Esophagus (tissue), 2 donors: Measurements from ENCODE around the gene SND1. TPM values are rescaled to one million over a fixed set of nuclear protein-coding genes. Genes with fewer than 3 reads are reported as not detected.

Experiments used
- H3K27ac ChIP-seq, 2 donors: one replicate each; pipeline ENCODE4 v1.5.1; 2013; ENCODE audit warnings: low read depth in 2 of 2, mild to moderate bottlenecking in 2 of 2, inconsistent platforms in 1 of 2, low read length in 1 of 2, moderate library complexity in 1 of 2
- H3K27me3 ChIP-seq, 2 donors: one replicate each; pipeline ENCODE4 v1.6.1; 2013; ENCODE audit warnings: low read length in 2 of 2, control low read depth in 1 of 2, mild to moderate bottlenecking in 1 of 2; ENCODE audit not compliant: insufficient read depth in 2 of 2, control insufficient read depth in 1 of 2
- H3K36me3 ChIP-seq, 2 donors: one replicate each; pipeline ENCODE4 v1.6.1; 2013; ENCODE audit warnings: low read length in 1 of 2; ENCODE audit not compliant: control insufficient read depth in 2 of 2, insufficient read depth in 2 of 2
- H3K4me1 ChIP-seq, 2 donors: one replicate each; pipeline ENCODE4 v1.6.1; 2013; ENCODE audit warnings: low read length in 1 of 2; ENCODE audit not compliant: control insufficient read depth in 2 of 2, insufficient read depth in 2 of 2
- H3K4me3 ChIP-seq, 2 donors: one replicate each; pipeline ENCODE4 v1.5.1; 2013; ENCODE audit warnings: low read length in 2 of 2, mild to moderate bottlenecking in 2 of 2, low read depth in 1 of 2, moderate library complexity in 1 of 2
- H3K9me3 ChIP-seq, 2 donors: one replicate each; pipeline ENCODE4 v1.6.1; 2013; ENCODE audit warnings: mild to moderate bottlenecking in 2 of 2, low read depth in 1 of 2, low read length in 1 of 2, moderate library complexity in 1 of 2; ENCODE audit not compliant: control insufficient read depth in 2 of 2, insufficient read depth in 1 of 2
- WGBS, 2 donors: extraction: QIAGEN DNeasy Blood & Tissue Kit; methylation state at CpG; one replicate each; pipeline ENCODE4 v1.1.7; 2013; 5-methylcytosine and 5-hydroxymethylcytosine counted together
- polyA plus RNA-seq, 2 donors: library from polyadenylated mRNA; stranded (reverse); fragments of 200-250 nt; gene quantifications; one replicate each; pipeline ENCODE4 v1.2.3, GENCODE V29; 2013
- donor health status: healthy with polysubstance abuse.
- donor health status: Bipolar disorder and iron deficiency.

The SND1 gene
- polyA plus RNA-seq, 2 donors, result 23.1 to 44.4 TPM

DNA sequence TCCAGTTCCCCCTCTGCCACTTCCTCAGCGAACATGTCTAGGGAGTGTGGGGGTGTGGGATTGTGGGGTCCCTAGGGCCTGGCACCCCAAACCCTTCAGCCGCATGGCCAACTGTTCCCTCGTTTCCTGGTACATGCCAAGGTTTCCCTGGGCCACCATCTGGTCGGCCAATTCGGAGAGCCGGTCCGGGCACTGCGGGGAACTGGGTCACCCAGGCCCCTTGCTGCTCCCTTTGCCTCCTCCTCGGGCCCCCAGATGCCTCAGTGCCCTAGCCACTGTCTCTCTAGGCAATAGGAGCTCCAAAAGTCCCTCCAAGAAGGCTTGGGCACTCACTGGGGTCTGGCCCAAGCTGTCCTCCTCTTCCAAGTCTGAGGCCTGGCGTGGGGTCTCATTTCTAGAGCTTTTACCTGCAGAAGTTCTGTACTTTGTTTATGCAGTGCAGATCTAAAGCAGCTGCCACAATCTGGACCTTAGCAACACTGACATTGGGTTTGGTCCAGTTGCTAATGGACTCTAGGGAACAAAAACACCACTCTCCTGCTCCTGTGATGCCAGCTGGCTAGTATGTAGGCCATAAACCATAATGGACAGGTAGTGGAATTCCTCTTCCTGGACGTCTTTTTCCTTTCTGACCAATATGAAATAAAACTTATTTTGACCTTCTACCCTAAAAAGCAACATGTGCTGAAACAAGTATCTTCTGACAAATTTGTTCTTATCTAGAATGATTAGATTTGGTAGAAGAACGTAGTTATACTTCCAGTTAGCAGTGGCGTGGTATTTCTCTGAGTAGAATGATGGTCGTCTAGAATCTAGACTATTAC is 206.3 kb downstream of the SND1 start:
- no peak overlapping the region for H3K27ac ChIP-seq
- H3K27me3 ChIP-seq, result no peaks in the 10 kb centered on the region
- 94 to 96% methylated on average over 14 of the region's 14 CpGs for WGBS, 2 donors
- H3K9me3 ChIP-seq, result no peaks in the 10 kb centered on the region
- no peaks in the 10 kb centered on the region for H3K36me3 ChIP-seq
- no peak overlapping the region for H3K4me3 ChIP-seq
- H3K4me1 ChIP-seq, result no peaks in the 10 kb centered on the region

DNA sequence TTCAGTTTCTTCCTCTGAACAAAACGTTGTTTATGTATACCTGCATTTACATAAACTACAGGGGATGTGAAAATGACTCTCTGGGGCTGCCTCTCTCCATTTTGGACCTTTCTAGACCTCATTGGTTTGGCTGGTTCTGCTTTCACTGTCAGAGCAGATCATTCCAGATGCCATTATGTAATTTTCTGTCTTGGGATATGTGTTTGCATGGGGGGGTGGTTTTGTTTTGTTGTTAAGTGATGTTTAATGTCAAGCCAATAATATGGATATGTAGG is 206.9 kb downstream of the SND1 start:
- Histone ChIP-seq H3K27me3 (no peaks in the 10 kb centered on the region), H3K36me3 (no peaks in the 10 kb centered on the region), H3K27ac (no peak overlapping the region), H3K4me1 (no peaks in the 10 kb centered on the region), H3K4me3 (no peak overlapping the region), H3K9me3 (no peaks in the 10 kb centered on the region)
- WGBS, 2 donors, result 80 to 83% methylated on average over 1 of the region's 1 CpG

DNA sequence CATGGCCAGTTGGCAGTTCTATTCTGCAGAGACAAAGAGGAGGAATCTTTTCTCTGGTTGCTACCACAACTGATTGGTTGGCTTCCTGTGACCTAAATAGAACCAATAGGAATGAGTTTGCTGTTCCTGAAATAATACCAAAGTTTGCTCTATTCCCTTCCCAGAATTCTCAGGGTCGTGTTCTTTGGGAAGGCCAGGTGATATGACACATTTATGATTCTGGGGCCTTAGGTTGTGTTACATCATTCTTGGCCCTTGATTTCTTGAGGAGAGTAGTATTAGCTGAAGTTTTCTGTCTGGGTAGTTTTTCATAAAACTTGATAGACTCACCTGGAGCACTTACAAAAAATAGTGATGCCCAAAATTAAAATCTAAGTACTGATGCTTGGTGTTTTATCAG is 207.3 kb downstream of the SND1 start:
- Histone ChIP-seq H3K36me3 (no peaks in the 10 kb centered on the region), H3K4me1 (no peaks in the 10 kb centered on the region), H3K9me3 (no peaks in the 10 kb centered on the region), H3K27ac (no peak overlapping the region), H3K4me3 (no peak overlapping the region), H3K27me3 (no peaks in the 10 kb centered on the region)
- WGBS, 2 donors, result 0 to 8% methylated on average over 1 of the region's 1 CpG

DNA sequence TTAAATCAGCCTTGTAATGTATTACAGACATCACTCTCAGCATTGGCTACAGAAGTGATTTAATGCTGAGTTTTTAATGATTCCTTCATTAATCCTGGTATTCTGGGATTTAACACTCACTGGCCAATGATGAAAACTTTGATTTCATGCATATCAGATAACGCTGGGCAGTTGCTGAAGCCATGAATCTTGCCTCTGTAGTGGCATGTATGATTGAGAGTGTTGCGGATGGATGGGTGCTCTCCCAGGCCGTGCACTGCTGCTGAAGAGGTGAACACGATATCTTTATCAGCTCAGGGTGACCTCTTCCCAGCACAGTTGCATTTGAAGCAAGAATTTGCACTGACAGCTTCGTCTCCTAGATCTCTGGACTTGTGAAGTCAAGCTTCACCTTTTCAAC is 210.5 kb downstream of the SND1 start:
- Histone ChIP-seq H3K27me3 (no peaks in the 10 kb centered on the region), H3K27ac (no peak overlapping the region), H3K36me3 (no peaks in the 10 kb centered on the region), H3K4me3 (no peak overlapping the region), H3K4me1 (no peaks in the 10 kb centered on the region), H3K9me3 (no peaks in the 10 kb centered on the region)
- WGBS, 2 donors, result 85 to 89% methylated on average over 5 of the region's 5 CpGs

DNA sequence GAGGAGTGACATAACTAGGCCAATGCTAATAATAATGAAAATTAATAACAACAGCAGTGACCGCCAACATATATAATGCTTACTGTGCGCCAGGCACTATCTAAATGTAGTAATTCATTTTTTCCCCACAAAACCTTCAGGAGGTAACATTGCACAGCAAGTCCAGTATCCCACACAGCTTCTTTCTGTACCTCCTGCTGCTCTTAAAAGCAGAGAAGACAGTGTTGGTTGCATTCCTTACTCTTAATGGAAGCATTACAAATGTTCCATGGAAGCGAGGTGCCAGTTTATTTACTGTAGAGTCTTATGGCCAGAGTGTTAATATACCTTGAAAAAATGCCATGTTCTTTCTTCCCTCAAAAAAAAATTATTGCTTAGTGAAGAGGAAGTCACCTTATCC is 211.1 kb downstream of the SND1 start:
- Histone ChIP-seq H3K4me3 (no peak overlapping the region), H3K27me3 (no peaks in the 10 kb centered on the region), H3K9me3 (no peaks in the 10 kb centered on the region), H3K27ac (no peak overlapping the region), H3K36me3 (no peaks in the 10 kb centered on the region), H3K4me1 (no peaks in the 10 kb centered on the region)
- WGBS, 2 donors, result 94 to 96% methylated on average over 3 of the region's 3 CpGs

DNA sequence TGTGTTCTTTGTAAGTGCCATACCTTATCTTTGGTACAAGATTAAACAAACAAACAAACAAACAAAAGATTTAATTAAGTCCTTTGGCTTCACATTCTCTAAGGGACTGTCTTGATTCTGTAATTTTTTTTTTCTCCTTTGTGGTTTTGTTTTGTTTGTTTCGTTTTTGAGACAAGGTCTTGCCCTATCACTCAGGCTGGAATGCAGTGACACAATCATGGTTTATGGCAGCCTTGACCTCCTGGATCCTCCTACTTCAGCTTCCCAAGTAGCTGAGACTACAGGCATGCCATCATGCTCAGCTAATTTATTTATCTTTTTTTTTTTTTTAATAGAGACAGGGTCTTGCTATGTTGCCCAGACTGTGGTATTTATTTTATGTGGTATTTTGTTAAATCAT is 213.5 kb downstream of the SND1 start:
- Histone ChIP-seq H3K36me3 (no peaks in the 10 kb centered on the region), H3K9me3 (no peaks in the 10 kb centered on the region), H3K4me1 (no peaks in the 10 kb centered on the region), H3K27ac (no peak overlapping the region), H3K4me3 (no peak overlapping the region), H3K27me3 (no peaks in the 10 kb centered on the region)
- WGBS, 2 donors, result 44 to 61% methylated on average over 1 of the region's 1 CpG

DNA sequence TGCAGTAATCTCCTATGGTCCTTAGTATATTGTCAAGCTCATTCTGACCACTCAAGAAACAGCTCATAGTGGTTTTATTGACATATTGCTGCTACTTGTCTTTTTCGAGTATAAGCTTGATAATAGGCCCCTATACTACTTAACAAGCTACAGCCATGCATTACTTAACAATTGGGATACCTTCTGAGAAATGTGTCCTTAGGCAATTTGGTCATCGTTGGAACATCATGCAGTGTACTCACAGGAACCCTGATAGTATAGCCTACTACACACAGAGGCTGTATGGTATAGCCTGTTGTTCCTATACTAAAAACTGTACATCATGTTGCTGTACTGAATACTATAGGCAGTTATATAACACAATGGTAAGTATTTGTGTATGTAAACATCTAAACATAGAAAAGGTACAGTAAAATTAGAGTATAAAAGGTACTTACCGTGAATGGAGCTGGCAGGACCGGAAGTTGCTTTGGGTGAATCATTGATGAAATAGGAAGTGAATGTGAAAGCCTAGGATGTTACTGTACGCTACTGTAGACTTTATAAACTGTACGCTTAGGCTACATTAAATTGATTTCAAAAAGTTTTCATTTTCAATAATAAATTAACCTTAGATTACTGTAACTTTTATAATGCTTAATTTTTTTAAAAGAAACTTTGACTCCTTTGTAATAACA is 218.4 kb downstream of the SND1 start:
- 89 to 94% methylated on average over 6 of the region's 6 CpGs for WGBS, 2 donors
- Histone ChIP-seq H3K27me3 (no peaks in the 10 kb centered on the region), H3K9me3 (no peaks in the 10 kb centered on the region), H3K4me3 (no peak overlapping the region), H3K4me1 (no peaks in the 10 kb centered on the region), H3K27ac (no peak overlapping the region), H3K36me3 (no peaks in the 10 kb centered on the region)

DNA sequence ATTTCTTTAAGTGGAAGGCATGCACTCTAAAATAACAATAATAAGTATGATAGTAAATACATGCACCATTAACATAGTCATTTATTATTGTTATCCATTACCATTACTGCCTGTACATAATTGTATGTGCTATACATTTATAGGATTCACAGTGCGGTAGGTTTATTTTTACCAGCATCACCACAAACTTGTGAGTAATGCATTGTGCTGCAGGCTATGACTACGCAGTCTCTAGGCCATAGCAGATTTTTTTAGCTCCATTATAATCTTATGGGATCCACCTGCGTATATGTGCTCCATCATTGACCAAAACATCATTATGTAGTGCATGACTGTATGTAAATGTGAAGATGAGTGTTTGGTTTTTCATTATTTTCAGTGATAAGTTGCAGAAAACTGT is 219.2 kb downstream of the SND1 start:
- Histone ChIP-seq H3K27ac (no peak overlapping the region), H3K27me3 (no peaks in the 10 kb centered on the region), H3K4me3 (no peak overlapping the region), H3K4me1 (no peaks in the 10 kb centered on the region), H3K9me3 (no peaks in the 10 kb centered on the region), H3K36me3 (no peaks in the 10 kb centered on the region)
- 98 to 99% methylated on average over 3 of the region's 3 CpGs for WGBS, 2 donors

DNA sequence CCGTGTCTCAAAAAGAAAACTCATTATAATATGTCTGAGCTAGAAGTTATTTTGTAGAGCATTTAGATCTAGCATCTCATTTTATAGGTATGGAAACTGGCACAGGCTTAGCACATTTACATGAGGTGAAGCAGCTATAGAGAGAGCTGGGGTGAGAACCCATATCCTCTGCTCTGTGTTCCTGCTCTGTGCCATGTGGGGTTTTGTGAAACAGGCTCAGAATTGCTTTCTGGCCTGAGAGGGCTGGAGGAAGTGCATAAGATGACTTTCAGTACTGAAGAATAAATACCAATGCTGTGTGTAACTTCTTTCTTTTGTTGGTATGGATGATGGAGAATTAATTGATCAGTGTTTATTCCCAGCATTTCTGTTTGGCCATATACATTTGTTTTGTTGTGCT is 220.1 kb downstream of the SND1 start:
- H3K4me3 ChIP-seq, result no peak overlapping the region
- 97 to 100% methylated on average over 1 of the region's 1 CpG for WGBS, 2 donors

DNA sequence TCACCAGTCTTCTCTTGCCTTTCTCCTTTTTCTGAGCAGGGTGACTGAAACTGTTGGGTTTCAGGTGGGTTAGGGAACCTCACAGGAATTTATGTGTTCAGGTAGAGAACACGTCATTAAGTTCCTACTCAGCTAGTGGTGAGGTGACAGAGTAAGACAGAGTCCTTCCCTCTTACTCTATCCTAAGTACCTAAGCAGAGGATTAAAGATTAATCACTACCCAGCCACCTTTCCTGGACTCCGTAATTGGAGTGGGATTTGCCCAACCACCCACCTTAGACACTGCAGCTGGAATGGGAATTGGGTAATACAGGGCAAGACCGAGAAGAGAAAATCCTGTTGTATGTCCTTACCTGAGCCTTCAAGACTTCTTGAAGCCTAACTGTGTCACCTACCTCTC is 221.2 kb downstream of the SND1 start:
- Histone ChIP-seq H3K27me3 (no peaks in the 10 kb centered on the region), H3K4me1 (no peaks in the 10 kb centered on the region), H3K36me3 (no peaks in the 10 kb centered on the region), H3K27ac (no peak overlapping the region), H3K9me3 (no peaks in the 10 kb centered on the region), H3K4me3 (no peak overlapping the region)
- 93 to 97% methylated on average over 3 of the region's 3 CpGs for WGBS, 2 donors

More for the DNA sequence above, 220.1 kb downstream of the SND1 start:
- Histone ChIP-seq H3K36me3 (no peaks in the 10 kb centered on the region), H3K27ac (no peak overlapping the region), H3K27me3 (no peaks in the 10 kb centered on the region), H3K9me3 (no peaks in the 10 kb centered on the region), H3K4me1 (no peaks in the 10 kb centered on the region)
